ENCODE data around the gene GYPA.
"Not testable (repeated sequence)": the region's sequence is repeated elsewhere in the genome, so short reads cannot be mapped to it uniquely, and the experiment has no call there.

The GYPA gene

DNA sequence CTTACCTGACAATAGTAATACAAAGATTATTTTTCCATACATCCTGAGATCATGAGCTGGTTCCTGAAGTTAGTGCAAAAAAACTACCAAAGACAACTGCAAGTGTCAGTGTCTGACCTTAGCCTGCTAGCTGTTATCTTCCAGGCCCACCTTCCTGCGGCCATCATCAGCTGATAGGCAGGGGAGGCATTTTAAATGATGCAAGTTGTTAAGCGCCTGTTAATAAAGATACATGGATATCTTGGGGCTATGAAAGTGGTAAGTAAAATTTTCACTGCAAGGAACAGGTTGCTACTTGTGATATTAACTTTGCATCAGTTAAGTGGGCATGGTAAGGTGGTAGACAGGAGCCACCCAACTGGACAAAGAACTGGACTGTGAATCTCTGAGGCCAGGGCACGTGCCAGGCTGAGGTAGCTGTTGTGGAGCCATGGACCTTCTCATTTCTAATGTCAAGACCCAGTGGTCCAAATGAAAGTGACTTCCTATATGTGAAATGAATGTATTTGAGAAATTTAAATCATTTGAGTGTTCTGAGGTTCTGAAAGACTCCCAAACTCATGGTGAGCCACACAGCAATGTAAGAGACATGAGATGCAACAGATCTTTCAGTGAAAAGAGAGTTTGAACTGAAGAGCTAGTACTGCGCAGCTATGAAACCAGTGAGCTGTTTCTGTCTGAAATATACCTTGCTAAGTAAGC lies at the start of gene GYPA:
TSS of gene GYPA (minus strand) at position 125 of the 702 bp plus-strand sequence. CDS start at position 42, 83 bp downstream.
- H3K4me1 Mint-ChIP-seq; H3K4me3 Mint-ChIP-seq; H3K27ac Mint-ChIP-seq; H3K27me3 Mint-ChIP-seq; DNase-seq; ATAC-seq; H3K36me3 Mint-ChIP-seq (ENCODE audit: low read depth); H3K9me3 Mint-ChIP-seq: not testable (repeated sequence)

GRCh38 chr4:144190009-144190408 lies 49.5 kb upstream of the GYPA start:
- H3K27ac Mint-ChIP-seq = no peak overlapping the region
- H3K4me1 Mint-ChIP-seq = no peaks in the 10 kb centered on the region
- H3K9me3 Mint-ChIP-seq = no peaks in the 10 kb centered on the region
- H3K27me3 Mint-ChIP-seq = peaks cover 6% of the 10 kb centered on the region
- ATAC-seq = no peak
- H3K36me3 Mint-ChIP-seq (ENCODE audit: low read depth) = no peaks in the 10 kb centered on the region
- no peak overlapping the region for H3K4me3 Mint-ChIP-seq
- no peak for DNase-seq

DNA sequence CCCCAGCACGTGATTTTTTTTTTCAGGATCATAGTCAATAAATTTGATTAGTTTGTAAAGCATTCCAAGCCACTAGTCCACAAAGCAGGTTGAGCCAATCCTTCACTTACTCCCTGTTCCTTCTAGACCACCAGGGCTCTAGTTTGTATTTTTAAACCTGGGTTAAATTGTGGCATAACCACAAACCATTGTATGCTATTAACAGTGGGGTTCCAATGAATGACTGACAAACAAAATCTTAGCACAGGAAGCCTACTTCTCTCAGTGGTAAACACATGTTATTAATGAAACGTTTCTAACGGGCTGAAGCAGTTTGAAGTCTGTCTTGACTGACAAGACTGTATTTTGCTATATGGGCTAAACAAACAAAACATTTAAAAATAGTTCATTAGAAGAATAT lies 48.6 kb upstream of the GYPA start:
- Mint-ChIP-seq H3K27me3 (peaks cover 7% of the 10 kb centered on the region), H3K4me3 (no peak overlapping the region), H3K9me3 (no peaks in the 10 kb centered on the region), H3K27ac (no peak overlapping the region), H3K36me3 (ENCODE audit: low read depth) (no peaks in the 10 kb centered on the region), H3K4me1 (peaks cover 2% of the 10 kb centered on the region)
- DNase-seq (no peak), ATAC-seq (no peak)

GRCh38 chr4:144185086-144185485 lies 44.6 kb upstream of the GYPA start:
- no peaks in the 10 kb centered on the region for H3K36me3 Mint-ChIP-seq (ENCODE audit: low read depth)
- no peak for ATAC-seq

DNA sequence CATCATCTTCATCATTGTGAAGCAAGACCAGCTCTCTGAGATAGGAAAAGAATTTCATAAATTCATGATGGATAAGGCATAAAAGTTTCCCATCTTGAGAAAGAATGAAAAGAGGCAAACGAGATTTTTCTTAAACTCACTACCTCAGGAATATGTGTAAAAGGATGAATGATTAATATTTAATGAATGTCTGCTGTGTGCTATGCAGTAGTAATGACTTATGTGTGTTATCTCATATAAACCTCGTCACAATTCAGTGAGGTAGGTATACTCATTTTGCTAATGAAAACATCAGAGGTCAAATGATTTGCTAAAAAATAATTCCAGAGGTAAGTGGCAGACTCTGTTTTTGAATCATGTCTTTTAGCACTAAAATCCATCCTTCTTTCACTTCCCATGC lies 42.6 kb upstream of the GYPA start:
- Mint-ChIP-seq H3K36me3 (ENCODE audit: low read depth) (no peaks in the 10 kb centered on the region), H3K4me1 (peaks cover 14% of the 10 kb centered on the region), H3K27ac (no peak overlapping the region), H3K9me3 (no peaks in the 10 kb centered on the region), H3K4me3 (no peak overlapping the region), H3K27me3 (peaks cover 3% of the 10 kb centered on the region)
- ATAC-seq (no peak), DNase-seq (no peak)

More at GRCh38 chr4:144185086-144185485, 44.6 kb upstream of the GYPA start:
- no peak for DNase-seq
- H3K4me3 Mint-ChIP-seq = no peak overlapping the region
- H3K27me3 Mint-ChIP-seq = peaks cover 3% of the 10 kb centered on the region
- H3K9me3 Mint-ChIP-seq = no peaks in the 10 kb centered on the region
- H3K4me1 Mint-ChIP-seq = peaks cover 9% of the 10 kb centered on the region
- no peak overlapping the region for H3K27ac Mint-ChIP-seq

DNA sequence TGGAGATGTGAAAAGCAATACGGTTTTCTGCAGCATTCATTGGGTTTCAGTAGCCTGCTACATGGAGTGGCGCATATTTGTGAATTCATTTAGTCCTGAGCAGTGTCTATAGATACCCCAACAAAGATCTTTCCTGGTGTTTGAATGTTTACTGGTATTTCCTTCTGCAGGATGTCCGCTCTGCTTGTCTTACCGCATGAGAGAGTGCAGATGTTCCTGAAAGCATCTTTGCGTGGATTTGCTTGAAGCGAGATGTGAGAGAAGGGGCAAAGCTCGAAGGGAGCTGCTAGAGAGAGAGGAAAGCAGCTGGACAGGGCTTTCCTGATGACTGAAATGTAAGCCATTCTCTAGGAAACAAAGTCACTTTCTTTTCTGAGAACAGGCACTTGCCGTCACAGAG lies 40.9 kb upstream of the GYPA start:
- no peak overlapping the region for H3K27ac Mint-ChIP-seq
- peaks cover 3% of the 10 kb centered on the region for H3K27me3 Mint-ChIP-seq
- peaks cover 14% of the 10 kb centered on the region for H3K4me1 Mint-ChIP-seq
- no peaks in the 10 kb centered on the region for H3K36me3 Mint-ChIP-seq (ENCODE audit: low read depth)
- no peak for ATAC-seq
- no peak overlapping the region for H3K4me3 Mint-ChIP-seq
- no peaks in the 10 kb centered on the region for H3K9me3 Mint-ChIP-seq
- no peak for DNase-seq

DNA sequence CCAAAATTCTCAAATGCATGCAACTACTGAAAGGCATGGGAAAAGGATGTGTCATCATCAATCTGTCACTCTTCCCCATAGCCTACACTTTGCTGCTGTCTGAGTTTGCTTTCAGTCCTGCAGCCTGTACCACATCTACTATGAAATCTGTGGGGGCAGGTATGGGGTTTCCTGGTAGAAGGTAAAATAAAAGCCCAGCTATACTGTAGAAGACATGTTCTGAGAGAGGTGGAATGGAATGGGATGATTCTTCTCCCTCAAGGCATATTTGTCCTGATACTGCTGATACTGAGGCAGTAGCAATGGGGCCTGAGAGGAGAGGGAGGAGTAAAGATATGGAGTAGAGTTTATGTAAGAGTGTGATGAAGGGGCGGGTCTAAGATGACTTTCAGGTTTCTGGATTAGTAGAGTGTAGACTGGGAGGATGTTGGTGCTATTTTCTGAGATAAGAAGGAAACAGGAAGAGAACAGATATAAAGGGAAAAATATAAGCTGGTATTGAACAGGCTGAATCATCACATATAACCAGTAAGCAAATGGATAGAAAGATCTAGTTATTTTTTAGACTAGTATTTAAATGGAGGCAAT lies 38.7 kb upstream of the GYPA start:
- no peak overlapping the region for H3K27ac Mint-ChIP-seq
- no peaks in the 10 kb centered on the region for H3K27me3 Mint-ChIP-seq
- H3K4me3 Mint-ChIP-seq = no peak overlapping the region
- no peak for DNase-seq
- peak; percentile 47 for ATAC-seq
- H3K4me1 Mint-ChIP-seq = peaks cover 20% of the 10 kb centered on the region
- H3K9me3 Mint-ChIP-seq = no peaks in the 10 kb centered on the region
- H3K36me3 Mint-ChIP-seq (ENCODE audit: low read depth) = no peaks in the 10 kb centered on the region

DNA sequence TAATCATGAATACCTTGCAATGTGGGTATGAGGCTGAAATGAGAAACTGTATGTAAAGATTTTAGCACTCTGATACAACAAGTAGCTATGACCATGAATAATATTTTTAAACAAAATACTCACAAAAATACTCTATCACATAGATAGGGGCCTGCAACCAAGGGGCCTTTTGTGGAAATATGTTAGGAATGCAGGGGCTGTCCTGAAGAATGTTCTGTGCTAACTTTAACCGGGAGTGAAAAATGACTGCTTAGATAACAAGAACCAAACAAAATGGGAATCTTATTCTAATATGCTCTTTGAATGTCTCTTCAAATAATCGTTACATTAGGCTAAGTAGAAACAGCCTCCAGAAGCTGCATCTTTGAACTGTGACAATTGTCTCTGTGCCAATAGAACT lies 37.9 kb upstream of the GYPA start:
- H3K4me3 Mint-ChIP-seq = no peak overlapping the region
- no peaks in the 10 kb centered on the region for H3K9me3 Mint-ChIP-seq
- no peaks in the 10 kb centered on the region for H3K27me3 Mint-ChIP-seq
- H3K4me1 Mint-ChIP-seq = peaks cover 20% of the 10 kb centered on the region
- H3K36me3 Mint-ChIP-seq (ENCODE audit: low read depth) = no peaks in the 10 kb centered on the region
- H3K27ac Mint-ChIP-seq = no peak overlapping the region
- ATAC-seq (no peak), DNase-seq (no peak)

GRCh38 chr4:144176476-144176875 lies 36.0 kb upstream of the GYPA start:
- H3K4me3 Mint-ChIP-seq = no peak overlapping the region
- no peaks in the 10 kb centered on the region for H3K27me3 Mint-ChIP-seq
- H3K4me1 Mint-ChIP-seq = peaks cover 14% of the 10 kb centered on the region
- H3K36me3 Mint-ChIP-seq (ENCODE audit: low read depth) = no peaks in the 10 kb centered on the region
- DNase-seq (no peak), ATAC-seq (no peak)
- H3K9me3 Mint-ChIP-seq = no peaks in the 10 kb centered on the region
- no peak overlapping the region for H3K27ac Mint-ChIP-seq

DNA sequence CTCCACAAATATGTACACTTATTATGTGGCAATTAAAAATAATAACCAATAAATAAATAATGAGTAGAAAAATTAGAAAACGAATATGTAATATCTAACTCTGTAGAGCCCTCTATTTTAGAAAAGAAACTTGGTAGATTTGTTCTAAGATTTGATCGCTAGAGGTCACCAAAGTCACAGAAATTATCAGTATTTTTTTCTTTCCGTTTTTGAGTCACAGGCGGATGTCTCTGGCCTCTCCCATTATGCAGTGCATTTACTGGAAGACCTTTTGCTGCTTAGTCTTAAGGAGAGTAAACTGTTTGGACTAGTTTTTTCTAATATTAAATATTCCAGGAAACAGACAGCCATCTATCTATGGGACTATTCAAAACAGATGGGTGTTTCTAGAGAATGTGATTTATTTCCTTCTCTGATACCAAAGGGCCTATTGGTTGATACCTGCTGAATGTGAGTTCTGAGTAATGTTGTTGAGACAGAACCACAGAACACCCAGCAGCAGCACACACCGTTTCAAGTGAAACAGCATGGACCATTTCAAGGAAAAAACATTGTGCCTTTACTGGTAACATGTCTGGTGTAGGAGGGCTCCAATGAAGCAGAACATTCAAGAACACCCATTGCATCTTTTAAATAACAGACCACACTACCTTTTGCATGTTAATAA lies 34.0 kb upstream of the GYPA start:
- DNase-seq (no peak), ATAC-seq (peak; percentile 67)
- H3K9me3 Mint-ChIP-seq = no peaks in the 10 kb centered on the region
- peaks cover 13% of the 10 kb centered on the region for H3K4me1 Mint-ChIP-seq
- H3K4me3 Mint-ChIP-seq = no peak overlapping the region
- H3K27ac Mint-ChIP-seq = no peak overlapping the region
- no peaks in the 10 kb centered on the region for H3K27me3 Mint-ChIP-seq
- H3K36me3 Mint-ChIP-seq (ENCODE audit: low read depth) = no peaks in the 10 kb centered on the region

DNA sequence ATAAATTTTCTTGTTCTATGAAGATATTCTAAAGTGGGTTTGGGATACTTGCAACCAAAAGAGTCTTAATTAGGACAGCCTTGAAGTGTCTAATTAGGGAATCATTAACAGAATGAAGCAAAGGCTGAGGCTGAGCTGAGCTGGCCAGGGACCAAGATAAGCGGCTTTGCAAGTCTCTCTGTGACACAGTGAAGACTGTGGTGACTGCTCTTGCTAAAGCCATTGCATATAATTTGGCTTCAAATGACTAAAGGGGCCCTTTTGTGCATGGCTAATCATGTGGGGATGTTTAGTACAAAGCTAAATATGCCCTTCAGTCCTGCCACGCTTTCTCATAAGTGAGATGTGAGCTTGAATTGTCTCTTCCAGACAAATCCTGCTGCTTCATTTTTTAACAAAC lies 31.2 kb upstream of the GYPA start:
- DNase-seq (no peak), ATAC-seq (no peak)
- H3K36me3 Mint-ChIP-seq (ENCODE audit: low read depth) = no peaks in the 10 kb centered on the region
- H3K27ac Mint-ChIP-seq = no peak overlapping the region
- no peak overlapping the region for H3K4me3 Mint-ChIP-seq
- H3K4me1 Mint-ChIP-seq = peaks cover 8% of the 10 kb centered on the region
- H3K9me3 Mint-ChIP-seq = no peaks in the 10 kb centered on the region
- H3K27me3 Mint-ChIP-seq = no peaks in the 10 kb centered on the region

- H3K4me3 Mint-ChIP-seq = no peak overlapping the region
- ATAC-seq = no peak
- H3K9me3 Mint-ChIP-seq = no peaks in the 10 kb centered on the region
- no peak overlapping the region for H3K27ac Mint-ChIP-seq
- no peak for DNase-seq
- H3K4me1 Mint-ChIP-seq = peaks cover 2% of the 10 kb centered on the region
- no peaks in the 10 kb centered on the region for H3K36me3 Mint-ChIP-seq (ENCODE audit: low read depth)
- no peaks in the 10 kb centered on the region for H3K27me3 Mint-ChIP-seq
These were observed 28.7 kb upstream of the GYPA start for GRCh38 chr4:144169211-144169610.

DNA sequence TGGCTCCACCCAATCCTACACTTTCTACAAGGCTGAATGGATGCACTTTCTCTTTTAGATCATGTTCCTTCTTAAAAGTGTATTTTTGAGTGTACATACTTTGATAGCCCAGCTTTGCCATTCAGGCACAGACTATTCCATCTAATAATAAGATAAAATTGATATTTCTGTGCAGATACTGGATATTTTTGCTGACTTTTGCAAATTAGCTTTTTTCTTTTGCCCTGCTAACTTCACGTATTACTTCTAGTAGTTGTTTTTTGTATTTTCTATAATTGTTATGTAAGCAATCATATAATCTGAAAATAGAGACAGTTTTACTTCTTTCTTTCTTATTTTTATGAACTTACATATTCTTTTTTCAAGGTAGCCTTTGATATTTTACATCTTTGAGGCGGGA lies 13.5 kb upstream of the GYPA start:
- no peaks in the 10 kb centered on the region for H3K4me1 Mint-ChIP-seq
- no peak for ATAC-seq
- no peak overlapping the region for H3K4me3 Mint-ChIP-seq
- H3K27ac Mint-ChIP-seq = no peak overlapping the region
- DNase-seq = no peak
- H3K27me3 Mint-ChIP-seq = no peaks in the 10 kb centered on the region
- no peaks in the 10 kb centered on the region for H3K36me3 Mint-ChIP-seq (ENCODE audit: low read depth)
- peaks cover 4% of the 10 kb centered on the region for H3K9me3 Mint-ChIP-seq

DNA sequence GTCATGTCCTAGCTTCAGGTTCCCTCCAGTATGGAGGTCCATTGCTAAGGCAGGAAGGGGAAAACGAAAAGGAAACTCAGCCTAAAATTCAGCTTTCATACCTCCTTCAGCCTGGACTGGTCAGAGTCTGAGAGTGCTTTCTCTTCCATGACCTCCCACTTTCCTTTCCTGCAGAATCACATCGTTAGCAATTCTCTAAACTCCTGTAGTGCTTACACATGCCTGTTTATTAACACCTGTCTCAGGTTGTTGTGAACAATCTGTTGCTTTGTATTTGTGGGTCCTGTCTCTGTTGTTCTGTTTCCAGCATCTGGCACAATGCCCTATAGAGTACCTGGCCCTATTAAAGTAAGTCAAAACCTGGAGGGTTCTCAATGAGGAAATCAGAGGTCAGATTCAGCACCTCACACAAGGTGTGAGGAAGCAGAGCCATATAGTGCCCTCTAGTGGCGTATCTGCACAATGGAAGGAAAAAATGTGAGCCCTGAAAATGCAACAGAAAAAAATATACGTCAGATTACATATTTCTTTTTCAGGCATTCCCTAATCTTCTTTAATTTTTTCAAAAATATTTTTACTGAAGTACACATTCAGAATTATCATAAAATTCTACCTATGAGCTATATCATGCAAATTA lies 2.3 kb upstream of the GYPA start:
- not testable (repeated sequence) for ATAC-seq; H3K9me3 Mint-ChIP-seq; H3K4me3 Mint-ChIP-seq; H3K36me3 Mint-ChIP-seq (ENCODE audit: low read depth); H3K4me1 Mint-ChIP-seq; H3K27me3 Mint-ChIP-seq; H3K27ac Mint-ChIP-seq
- peak; percentile 3 for DNase-seq

DNA sequence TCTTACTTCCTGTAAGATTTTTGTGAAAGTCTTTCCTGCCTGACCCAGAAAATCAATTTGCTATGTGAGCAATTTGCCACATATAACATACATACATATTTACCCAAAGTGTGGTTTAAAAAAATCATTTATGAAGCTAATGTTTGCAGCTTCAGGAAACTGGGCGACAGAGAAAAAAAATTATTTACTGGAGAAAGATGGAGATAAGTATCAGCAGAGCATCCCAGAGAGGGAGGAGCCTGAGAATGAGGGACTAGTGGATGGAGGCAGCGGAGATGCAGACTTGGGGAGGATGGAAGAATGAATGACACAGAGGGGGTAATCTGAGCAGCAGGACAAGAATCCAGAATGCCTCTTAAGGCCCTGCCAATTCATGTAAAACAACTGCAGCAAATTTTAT lies 975 bp upstream of the GYPA start:
- Mint-ChIP-seq H3K36me3 (ENCODE audit: low read depth) (no peaks in the 10 kb centered on the region), H3K9me3 (no peaks in the 10 kb centered on the region), H3K4me1 (no peaks in the 10 kb centered on the region), H3K27me3 (no peaks in the 10 kb centered on the region), H3K4me3 (no peak overlapping the region), H3K27ac (no peak overlapping the region)
- DNase-seq = no peak
- no peak for ATAC-seq

Data from activated naive CD8-positive, alpha-beta T cell treated with anti-CD3 and anti-CD28 coated beads, Interleukin-2, amount 50 U/mL, for 24 hours (primary cell).